H1 (cell line): Measurements from ENCODE around the gene VOPP1. TPM values are rescaled to one million over a fixed set of nuclear protein-coding genes. Genes with fewer than 3 reads are reported as not detected.

ENCODE experiments used
- BCL11A ChIP-seq, 2 experiments: IDR thresholded peaks; one replicate each; pipeline ENCODE4 v1.6.1; 2011; ENCODE audit warnings: low read depth in 2 of 2, low read length in 2 of 2, mild to moderate bottlenecking in 2 of 2
- E2F6 ChIP-seq: IDR thresholded peaks from 2 replicates; pipeline ENCODE4 v1.6.1; 2012; ENCODE audit warnings: inconsistent platforms
- GABPA ChIP-seq: IDR thresholded peaks from 2 replicates; pipeline ENCODE4 v1.6.1; 2011; ENCODE audit warnings: mild to moderate bottlenecking, low read length, moderate library complexity, borderline replicate concordance; ENCODE audit not compliant: insufficient read depth
- PHF8 ChIP-seq: fragments of 200-600 bp; sonication (generic); conservative IDR thresholded peaks from 2 replicates; pipeline ENCODE4 v1.7.1; 2012; ENCODE audit warnings: low read depth, mild to moderate bottlenecking, inconsistent platforms, low read length, moderate library complexity
- polyA plus RNA-seq, 7 experiments: library from polyadenylated mRNA; depleted of rRNA in 3 of 7; stranded (reverse) in 5 of 7; unstranded in 2 of 7; fragments of >200 nt in 5 of 7; fragments of 200-250 nt in 2 of 7; gene quantifications; 1 replicate in 5 of 7; 2 replicates in 1 of 7; 4 replicates in 1 of 7; pipeline versions ENCODE4 v1.2.1 to v1.2.3, GENCODE V29; 2011 to 2013; ENCODE audit warnings: missing spikeins in 2 of 7, mixed read lengths in 2 of 7
- total RNA-seq: library from RNA; stranded (reverse); fragmentation: NEBNext Ultra II Directional; extraction: Animal tissue kit (Norgen Biotek cat#: 25700); gene quantifications from 2 replicates; pipeline ENCODE4 v1.2.1, GENCODE V29; 2021

Gene VOPP1
- total and polyA plus RNA-seq, 2 of the 8 experiments (the other 6 are each of a cell fraction or from before 2014, with no cell fraction given), result 44.7 to 83.0 TPM

GRCh38 chr7:55502858-55503440 lies 69.4 kb downstream of the VOPP1 start (continued):
- TF ChIP-seq GABPA (no peak), PHF8 (no peak), E2F6 (no peak), BCL11A (IDR thresholded peaks at IDR 0.05; ENCODE audit: low read depth in 2 of 2, low read length in 2 of 2) (no peak)
